Activated naive CD4-positive, alpha-beta T cell treated with anti-CD3 and anti-CD28 coated beads for 36 hours (primary cell): ENCODE measurements around the gene OPTC. TPM values are rescaled to one million over a fixed set of nuclear protein-coding genes. Genes with fewer than 3 reads are reported as not detected.
"Not testable (repeated sequence)": the region's sequence is repeated elsewhere in the genome, so short reads cannot be mapped to it uniquely, and the experiment has no call there.

Experiments
- CTCF ChIA-PET: fragments of 350-600 bp; sonication (Branson Sonifier 250); formaldehyde crosslinking; loops from one replicate; lab custom pipeline; 2021; ENCODE audit warnings: antibody characterized with exemption; lab: Charles Lee
- DNase-seq: peaks from one replicate; pipeline ENCODE4 v3.0.0-alpha.2; 2020
- H3K27ac Mint-ChIP-seq: one replicate; pipeline ENCODE4 v1.8.0; 2021; ENCODE audit warnings: mild to moderate bottlenecking, mixed read lengths
- H3K27me3 Mint-ChIP-seq: one replicate; pipeline ENCODE4 v1.8.0; 2021; ENCODE audit warnings: low read depth, mixed read lengths
- H3K36me3 Mint-ChIP-seq: one replicate; pipeline ENCODE4 v1.8.0; 2021; ENCODE audit warnings: low read depth, mixed read lengths
- H3K4me1 Mint-ChIP-seq: one replicate; pipeline ENCODE4 v1.8.0; 2021; ENCODE audit warnings: low read depth, mixed read lengths
- H3K4me3 Mint-ChIP-seq: one replicate; pipeline ENCODE4 v1.8.0; 2021; ENCODE audit warnings: mild to moderate bottlenecking, moderate library complexity, mixed read lengths
- H3K9me3 Mint-ChIP-seq: one replicate; pipeline ENCODE4 v1.8.0; 2021; ENCODE audit warnings: mixed read lengths
- intact Hi-C: fragments of 100-400 bp; cut with micrococcal nuclease; formaldehyde crosslinking; loops from one replicate; pipeline ENCODE4 v1.15.1; 2023
- total RNA-seq, 2 experiments: library from RNA; stranded (reverse); gene quantifications; one replicate each; pipeline ENCODE4 v1.2.3, GENCODE V29; 2021

OPTC gene
- not detected for total RNA-seq

GRCh38 chr1:203493901-203494300, at the start of gene OPTC:
Gene OPTC, plus strand, starts transcription at chr1:203494153. Its CDS starts 1,853 bp downstream, at chr1:203496006.
- Mint-ChIP-seq H3K27me3 (no peaks in the 10 kb centered on the region), H3K4me3 (no peak within 1 kb of the TSS), H3K9me3 (no peaks in the 10 kb centered on the region), H3K27ac (no peak within 1 kb of the TSS), H3K36me3 (no peaks in the 10 kb centered on the region), H3K4me1 (no peaks in the 10 kb centered on the region)
- intact Hi-C loops = no loop called here
- CTCF ChIA-PET = interaction anchor here (0.8 to 2.3 kb wide), 5 partner anchors 153 to 227 kb away, joined by 3 to 9 read pairs (median 4); no protein-coding TSS in a partner anchor
- no peak for DNase-seq

- peaks cover 1% of the 10 kb centered on the region for H3K9me3 Mint-ChIP-seq
- H3K27ac Mint-ChIP-seq = no peak overlapping the region
- H3K4me3 Mint-ChIP-seq = no peak overlapping the region
- H3K4me1 Mint-ChIP-seq = no peaks in the 10 kb centered on the region
- DNase-seq = no peak
- H3K36me3 Mint-ChIP-seq = no peaks in the 10 kb centered on the region
- intact Hi-C loops = loop anchor here (5.0 kb wide), 1 partner anchor 102 kb away; no protein-coding TSS in a partner anchor
- H3K27me3 Mint-ChIP-seq = peaks cover 5% of the 10 kb centered on the region
- CTCF ChIA-PET = interaction anchor here (2.2 kb wide), 1 partner anchor 101 kb away, joined by 7 read pairs; no protein-coding TSS in a partner anchor
Measured at GRCh38 chr1:203444171-203444576, 49.8 kb upstream of the OPTC start.

GRCh38 chr1:203447151-203447550, 46.8 kb upstream of the OPTC start:
- Mint-ChIP-seq H3K4me3 (no peak overlapping the region), H3K36me3 (no peaks in the 10 kb centered on the region), H3K27me3 (peaks cover 10% of the 10 kb centered on the region), H3K9me3 (peaks cover 1% of the 10 kb centered on the region), H3K4me1 (no peaks in the 10 kb centered on the region), H3K27ac (no peak overlapping the region)
- DNase-seq = no peak
- CTCF ChIA-PET = interaction anchor here (0.6 to 1.0 kb wide), 2 partner anchors 180 to 1394 kb away, joined by 3 to 5 read pairs; no protein-coding TSS in a partner anchor
- intact Hi-C loops = no loop called here

- H3K4me1 Mint-ChIP-seq, H3K9me3 Mint-ChIP-seq, H3K27me3 Mint-ChIP-seq, DNase-seq, H3K4me3 Mint-ChIP-seq, H3K27ac Mint-ChIP-seq, H3K36me3 Mint-ChIP-seq, intact Hi-C loops: not testable (repeated sequence)
- CTCF ChIA-PET = interaction anchor here (1.0 kb wide), 1 partner anchor 180 kb away, joined by 5 read pairs; no protein-coding TSS in a partner anchor
Measured at GRCh38 chr1:203447598-203447997, 46.4 kb upstream of the OPTC start.

GRCh38 chr1:203448521-203449061, 45.4 kb upstream of the OPTC start:
- no peak overlapping the region for H3K27ac Mint-ChIP-seq
- CTCF ChIA-PET = no interaction called here
- intact Hi-C loops = no loop called here
- peaks cover 14% of the 10 kb centered on the region for H3K27me3 Mint-ChIP-seq
- no peaks in the 10 kb centered on the region for H3K4me1 Mint-ChIP-seq
- DNase-seq = no peak
- H3K4me3 Mint-ChIP-seq = no peak overlapping the region
- no peaks in the 10 kb centered on the region for H3K36me3 Mint-ChIP-seq
- peaks cover 1% of the 10 kb centered on the region for H3K9me3 Mint-ChIP-seq

- no peak for DNase-seq
- no peak overlapping the region for H3K4me3 Mint-ChIP-seq
- H3K27me3 Mint-ChIP-seq = peaks cover 14% of the 10 kb centered on the region
- H3K27ac Mint-ChIP-seq = no peak overlapping the region
- no peaks in the 10 kb centered on the region for H3K4me1 Mint-ChIP-seq
- intact Hi-C loops = no loop called here
- peaks cover under 1% of the 10 kb centered on the region for H3K9me3 Mint-ChIP-seq
- CTCF ChIA-PET = interaction anchor here (1.0 to 1.5 kb wide), 4 partner anchors 107 to 416 kb away, joined by 3 to 5 read pairs (median 3); no protein-coding TSS in a partner anchor
- no peaks in the 10 kb centered on the region for H3K36me3 Mint-ChIP-seq
Measured at GRCh38 chr1:203450001-203450400, 44.0 kb upstream of the OPTC start.

GRCh38 chr1:203450479-203451149, 43.3 kb upstream of the OPTC start:
- Mint-ChIP-seq H3K9me3 (no peaks in the 10 kb centered on the region), H3K4me1 (no peaks in the 10 kb centered on the region), H3K36me3 (no peaks in the 10 kb centered on the region), H3K27ac (no peak overlapping the region), H3K4me3 (no peak overlapping the region), H3K27me3 (peaks cover 14% of the 10 kb centered on the region)
- CTCF ChIA-PET = interaction anchor here (1.1 to 1.5 kb wide), 3 partner anchors 108 to 416 kb away, joined by 3 to 5 read pairs (median 3); no protein-coding TSS in a partner anchor
- DNase-seq = no peak
- intact Hi-C loops = no loop called here

GRCh38 chr1:203451836-203452784, 41.8 kb upstream of the OPTC start:
- CTCF ChIA-PET = interaction anchor here (1.2 to 1.6 kb wide), 2 partner anchors 109 to 179 kb away, joined by 3 to 4 read pairs; no protein-coding TSS in a partner anchor
- Mint-ChIP-seq H3K27me3 (peaks cover 14% of the 10 kb centered on the region), H3K27ac (no peak overlapping the region), H3K9me3 (no peaks in the 10 kb centered on the region), H3K36me3 (no peaks in the 10 kb centered on the region), H3K4me1 (no peaks in the 10 kb centered on the region), H3K4me3 (no peak overlapping the region)
- intact Hi-C loops = no loop called here
- DNase-seq = no peak

- Mint-ChIP-seq H3K27ac (no peak overlapping the region), H3K4me1 (no peaks in the 10 kb centered on the region), H3K36me3 (no peaks in the 10 kb centered on the region), H3K9me3 (no peaks in the 10 kb centered on the region), H3K27me3 (peaks cover 14% of the 10 kb centered on the region), H3K4me3 (no peak overlapping the region)
- intact Hi-C loops = no loop called here
- CTCF ChIA-PET = interaction anchor here (0.7 to 1.6 kb wide), 3 partner anchors 110 to 180 kb away, joined by 3 to 4 read pairs (median 3); no protein-coding TSS in a partner anchor
- DNase-seq = no peak
Measured at GRCh38 chr1:203453016-203453415, 40.9 kb upstream of the OPTC start.

- H3K4me1 Mint-ChIP-seq = no peaks in the 10 kb centered on the region
- H3K9me3 Mint-ChIP-seq = no peaks in the 10 kb centered on the region
- H3K27ac Mint-ChIP-seq = no peak overlapping the region
- intact Hi-C loops = no loop called here
- CTCF ChIA-PET = interaction anchor here (0.7 kb wide), 1 partner anchor 110 kb away, joined by 3 read pairs; no protein-coding TSS in a partner anchor
- no peak for DNase-seq
- peaks cover 13% of the 10 kb centered on the region for H3K27me3 Mint-ChIP-seq
- no peaks in the 10 kb centered on the region for H3K36me3 Mint-ChIP-seq
- no peak overlapping the region for H3K4me3 Mint-ChIP-seq
Measured at GRCh38 chr1:203453616-203454015, 40.3 kb upstream of the OPTC start.

GRCh38 chr1:203454986-203455471, 38.9 kb upstream of the OPTC start:
- Mint-ChIP-seq H3K36me3 (no peaks in the 10 kb centered on the region), H3K4me1 (no peaks in the 10 kb centered on the region), H3K27me3 (peaks cover 11% of the 10 kb centered on the region), H3K9me3 (no peaks in the 10 kb centered on the region), H3K4me3 (no peak overlapping the region), H3K27ac (no peak overlapping the region)
- intact Hi-C loops = no loop called here
- DNase-seq = no peak
- CTCF ChIA-PET = interaction anchor here (1.2 kb wide), 1 partner anchor 188 kb away, joined by 3 read pairs; no protein-coding TSS in a partner anchor
